NCI-H1436 (cell line): Measurements from ENCODE around the gene CLEC9A.
"Not testable (repeated sequence)": the region's sequence is repeated elsewhere in the genome, so short reads cannot be mapped to it uniquely, and the experiment has no call there.

Experiments used
- DNase-seq: peaks from one replicate; lab custom pipeline; 2025; lab: John Stamatoyannopoulos, UW

Gene CLEC9A

GRCh38 chr12:10030446-10030845 lies at the start of gene CLEC9A:
Gene CLEC9A, plus strand, starts transcription at chr12:10030682. Its CDS starts 22,006 bp downstream, at chr12:10052688.
- DNase-seq: no peak

GRCh38 chr12:9991876-9992275 lies 38.6 kb upstream of the CLEC9A start:
- no peak for DNase-seq

GRCh38 chr12:9992296-9992695 lies 38.2 kb upstream of the CLEC9A start:
- no peak for DNase-seq

- DNase-seq: no peak
These were observed 31.5 kb upstream of the CLEC9A start, which contains the start of gene CLEC1B for GRCh38 chr12:9999016-9999415. Gene CLEC1B, minus strand, starts transcription at chr12:9999121. Its CDS starts 21 bp downstream, at chr12:9999100.

GRCh38 chr12:10001171-10001776 lies 29.2 kb upstream of the CLEC9A start:
- DNase-seq: no peak

GRCh38 chr12:10012630-10013330 lies 17.7 kb upstream of the CLEC9A start:
- DNase-seq: no peak

- no peak for DNase-seq
These were observed 15.0 kb upstream of the CLEC9A start for GRCh38 chr12:10015450-10015849.

- DNase-seq: no peak
These were observed 13.6 kb upstream of the CLEC9A start for GRCh38 chr12:10016881-10017280.

- DNase-seq: no peak
These were observed 12.1 kb upstream of the CLEC9A start for GRCh38 chr12:10018386-10018785.

GRCh38 chr12:10021342-10021741 lies 9.1 kb upstream of the CLEC9A start:
- no peak for DNase-seq

- no peak for DNase-seq
These were observed 5.2 kb upstream of the CLEC9A start for GRCh38 chr12:10025236-10025635.

GRCh38 chr12:10026666-10027065 lies 3.8 kb upstream of the CLEC9A start:
- not testable (repeated sequence) for DNase-seq

GRCh38 chr12:10027311-10027710 lies 3.2 kb upstream of the CLEC9A start:
- no peak for DNase-seq

GRCh38 chr12:10027721-10028120 lies 2.8 kb upstream of the CLEC9A start:
- DNase-seq: no peak

- DNase-seq: no peak
These were observed 839 bp downstream of the CLEC9A start for GRCh38 chr12:10031321-10031720.

- DNase-seq: no peak
These were observed 1.3 kb downstream of the CLEC9A start for GRCh38 chr12:10031771-10032175.

- DNase-seq: no peak
These were observed 3.5 kb downstream of the CLEC9A start for GRCh38 chr12:10033783-10034545.

- DNase-seq: no peak
These were observed 11.7 kb downstream of the CLEC9A start for GRCh38 chr12:10042167-10042566.

- DNase-seq: no peak
These were observed 18.0 kb downstream of the CLEC9A start for GRCh38 chr12:10048526-10048925.

- DNase-seq: no peak
These were observed 21.9 kb downstream of the CLEC9A start for GRCh38 chr12:10052193-10052913.

GRCh38 chr12:10058387-10058786 lies 27.9 kb downstream of the CLEC9A start:
- DNase-seq: no peak

- no peak for DNase-seq
These were observed 34.8 kb downstream of the CLEC9A start for GRCh38 chr12:10065241-10065640.
